MCF 10A (cell line): ENCODE measurements around the gene ANKRD22. TPM values are rescaled to one million over a fixed set of nuclear protein-coding genes. Genes with fewer than 3 reads are reported as not detected.

Experiments used
- BruUV-seq: library from RNA; stranded (reverse); fragments of 400-500 nt; replicated peaks from 2 replicates; lab custom pipeline; 2021; lab: Mats Ljungman, UMichigan
- CTCF ChIA-PET: fragments of 300-600 bp; sonication (Branson Sonifier 250); formaldehyde crosslinking; extraction: SDS; loops from one replicate; lab custom pipeline; 2021; ENCODE audit warnings: antibody characterized with exemption, inconsistent platforms; lab: Yijun Ruan, JAX
- POLR2A ChIA-PET: fragments of 300-600, 350-650 bp; sonication (Branson Sonifier 250); formaldehyde crosslinking; extraction: SDS; loops from one replicate; lab custom pipeline; 2020; ENCODE audit warnings: antibody characterized with exemption, inconsistent platforms; lab: Yijun Ruan, JAX
- DNase-seq: peaks from one replicate; pipeline ENCODE4 v3.0.0-alpha.2; 2018; ENCODE audit not compliant: unreplicated experiment
- H3K27ac Mint-ChIP-seq: one replicate; pipeline ENCODE4 v1.8.0; 2022; ENCODE audit warnings: mild to moderate bottlenecking, low read depth, mixed read lengths; ENCODE audit not compliant: unreplicated experiment
- H3K27me3 Mint-ChIP-seq: one replicate; pipeline ENCODE4 v1.8.0; 2022; ENCODE audit warnings: mixed read lengths; ENCODE audit not compliant: insufficient read depth, unreplicated experiment
- H3K36me3 Mint-ChIP-seq: one replicate; pipeline ENCODE4 v1.8.0; 2022; ENCODE audit warnings: mild to moderate bottlenecking, moderate library complexity, mixed read lengths; ENCODE audit not compliant: insufficient read depth, unreplicated experiment
- H3K4me1 Mint-ChIP-seq: one replicate; pipeline ENCODE4 v1.8.0; 2022; ENCODE audit warnings: mixed read lengths; ENCODE audit not compliant: insufficient read depth, unreplicated experiment
- H3K4me3 Mint-ChIP-seq: one replicate; pipeline ENCODE4 v1.8.0; 2022; ENCODE audit warnings: mild to moderate bottlenecking, moderate library complexity, mixed read lengths; ENCODE audit not compliant: unreplicated experiment
- H3K9me3 Mint-ChIP-seq: one replicate; pipeline ENCODE4 v1.8.0; 2022; ENCODE audit warnings: mixed read lengths; ENCODE audit not compliant: unreplicated experiment
- intact Hi-C: fragments of 100-400 bp; cut with micrococcal nuclease; formaldehyde crosslinking; loops from 2 replicates; pipeline ENCODE4 v1.14.1; 2022
- total RNA-seq: library from RNA; stranded (reverse); gene quantifications from 2 replicates; pipeline ENCODE4 v1.2.3, GENCODE V29; 2022
- TF ChIP-seq, protein P1 (sequence below): fragments of 200-600 bp; IDR thresholded peaks from one replicate; pipeline ENCODE4 v1.8.0; 2022; ENCODE audit warnings: antibody characterized with exemption, mild to moderate bottlenecking; ENCODE audit not compliant: unreplicated experiment

The ANKRD22 gene
- total RNA-seq, 1 experiment from 2014 or later, result 0.26 TPM

DNA sequence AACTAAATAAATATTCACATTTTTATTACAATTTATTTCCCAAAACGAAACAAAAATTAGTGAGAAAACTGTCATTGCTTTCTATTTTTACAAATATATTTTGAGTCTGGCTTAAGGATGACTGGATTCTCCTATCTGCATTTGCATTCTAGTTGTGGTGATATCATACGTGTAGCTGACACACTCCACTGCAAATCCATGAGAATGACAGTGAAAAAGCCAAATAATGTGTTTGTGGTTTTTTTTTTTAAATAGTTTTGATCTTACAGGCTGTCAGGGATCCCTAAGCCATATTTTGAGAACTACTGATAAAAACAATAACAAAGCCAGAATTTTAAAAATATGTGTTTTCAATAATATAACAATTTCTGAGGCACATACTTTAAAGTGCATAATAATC, 22.6 kb upstream of the ANKRD22 start:
- ChIA-PET CTCF (interaction anchor here (0.6 to 2.0 kb wide), 4 partner anchors 37 to 114 kb away, joined by 3 to 10 read pairs (median 4); no protein-coding TSS in a partner anchor), POLR2A (interaction anchor here (0.8 kb wide), 1 partner anchor 21 kb away, joined by 3 read pairs; no protein-coding TSS in a partner anchor)
- no TSS peak for BruUV-seq
- intact Hi-C loops, result no loop called here
- Mint-ChIP-seq H3K9me3 (no peaks in the 10 kb centered on the region), H3K27me3 (no peaks in the 10 kb centered on the region), H3K4me3 (no peak overlapping the region), H3K36me3 (no peaks in the 10 kb centered on the region), H3K27ac (no peak overlapping the region), H3K4me1 (peaks cover under 1% of the 10 kb centered on the region)
- TF ChIP-seq, protein P1, sequence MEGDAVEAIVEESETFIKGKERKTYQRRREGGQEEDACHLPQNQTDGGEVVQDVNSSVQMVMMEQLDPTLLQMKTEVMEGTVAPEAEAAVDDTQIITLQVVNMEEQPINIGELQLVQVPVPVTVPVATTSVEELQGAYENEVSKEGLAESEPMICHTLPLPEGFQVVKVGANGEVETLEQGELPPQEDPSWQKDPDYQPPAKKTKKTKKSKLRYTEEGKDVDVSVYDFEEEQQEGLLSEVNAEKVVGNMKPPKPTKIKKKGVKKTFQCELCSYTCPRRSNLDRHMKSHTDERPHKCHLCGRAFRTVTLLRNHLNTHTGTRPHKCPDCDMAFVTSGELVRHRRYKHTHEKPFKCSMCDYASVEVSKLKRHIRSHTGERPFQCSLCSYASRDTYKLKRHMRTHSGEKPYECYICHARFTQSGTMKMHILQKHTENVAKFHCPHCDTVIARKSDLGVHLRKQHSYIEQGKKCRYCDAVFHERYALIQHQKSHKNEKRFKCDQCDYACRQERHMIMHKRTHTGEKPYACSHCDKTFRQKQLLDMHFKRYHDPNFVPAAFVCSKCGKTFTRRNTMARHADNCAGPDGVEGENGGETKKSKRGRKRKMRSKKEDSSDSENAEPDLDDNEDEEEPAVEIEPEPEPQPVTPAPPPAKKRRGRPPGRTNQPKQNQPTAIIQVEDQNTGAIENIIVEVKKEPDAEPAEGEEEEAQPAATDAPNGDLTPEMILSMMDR, result no peak
- DNase-seq, result no peak

DNA sequence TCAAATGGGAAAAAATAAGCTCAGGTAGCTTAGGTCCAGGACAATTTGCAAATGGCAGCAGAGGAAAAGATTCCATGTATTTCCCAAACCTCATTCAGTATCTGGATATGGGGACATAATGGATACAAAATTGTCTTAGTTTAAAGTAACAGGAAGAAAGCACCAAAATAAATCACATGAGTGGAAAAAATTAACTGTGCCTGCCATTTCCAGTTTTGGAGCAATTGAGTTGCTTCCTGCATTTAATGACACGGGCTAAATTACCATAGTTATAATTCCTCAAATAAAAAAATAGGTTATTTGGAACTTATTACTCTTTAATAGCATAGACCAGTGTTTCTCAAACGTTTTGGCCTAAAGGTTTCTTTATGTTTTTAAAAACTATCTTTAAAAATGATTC, 22.1 kb upstream of the ANKRD22 start:
- intact Hi-C loops, result no loop called here
- Mint-ChIP-seq H3K9me3 (no peaks in the 10 kb centered on the region), H3K4me1 (no peaks in the 10 kb centered on the region), H3K27me3 (no peaks in the 10 kb centered on the region), H3K4me3 (no peak overlapping the region), H3K36me3 (no peaks in the 10 kb centered on the region), H3K27ac (no peak overlapping the region)
- ChIA-PET CTCF (interaction anchor here (0.6 to 2.0 kb wide), 5 partner anchors 37 to 306 kb away, joined by 3 to 10 read pairs (median 3); no protein-coding TSS in a partner anchor), POLR2A (interaction anchor here (0.6 to 0.8 kb wide), 3 partner anchors 21 to 927 kb away, joined by 3 read pairs; partner anchors contain the start of gene IFIT3)
- no TSS peak for BruUV-seq
- TF ChIP-seq, protein P1, result no peak
- DNase-seq, result no peak

DNA sequence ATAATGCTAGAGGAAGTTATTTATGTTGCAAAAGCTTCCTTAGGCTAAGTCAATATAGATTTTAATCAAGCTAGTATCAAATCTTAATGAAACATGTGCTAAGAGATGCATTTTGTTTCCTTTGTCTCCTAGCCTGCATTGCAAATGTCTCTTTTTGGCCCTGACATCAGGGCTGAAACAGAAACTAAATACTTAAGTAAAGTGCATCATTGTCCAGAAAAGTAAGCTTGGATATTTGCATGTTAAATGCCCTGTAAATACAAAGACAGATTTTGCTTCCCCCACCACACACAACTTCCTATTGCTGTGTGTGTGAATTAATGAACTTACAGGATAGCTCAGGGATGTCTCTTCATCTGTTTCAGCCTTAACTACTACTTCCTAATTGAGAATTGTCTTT, 18.4 kb upstream of the ANKRD22 start:
- Mint-ChIP-seq H3K4me1 (peaks cover 4% of the 10 kb centered on the region), H3K4me3 (no peak overlapping the region), H3K36me3 (no peaks in the 10 kb centered on the region), H3K27ac (no peak overlapping the region), H3K9me3 (no peaks in the 10 kb centered on the region), H3K27me3 (no peaks in the 10 kb centered on the region)
- no peak for DNase-seq
- intact Hi-C loops, result no loop called here
- no TSS peak for BruUV-seq
- POLR2A ChIA-PET, result interaction anchor here (0.7 to 1.4 kb wide), 3 partner anchors 10 to 13 kb away, joined by 3 to 4 read pairs (median 3); partner anchors contain the start of gene STAMBPL1
- TF ChIP-seq, protein P1, result no peak
- CTCF ChIA-PET, result interaction anchor here (0.6 to 1.3 kb wide), 5 partner anchors 15 to 64 kb away, joined by 3 to 9 read pairs (median 3); no protein-coding TSS in a partner anchor

DNA sequence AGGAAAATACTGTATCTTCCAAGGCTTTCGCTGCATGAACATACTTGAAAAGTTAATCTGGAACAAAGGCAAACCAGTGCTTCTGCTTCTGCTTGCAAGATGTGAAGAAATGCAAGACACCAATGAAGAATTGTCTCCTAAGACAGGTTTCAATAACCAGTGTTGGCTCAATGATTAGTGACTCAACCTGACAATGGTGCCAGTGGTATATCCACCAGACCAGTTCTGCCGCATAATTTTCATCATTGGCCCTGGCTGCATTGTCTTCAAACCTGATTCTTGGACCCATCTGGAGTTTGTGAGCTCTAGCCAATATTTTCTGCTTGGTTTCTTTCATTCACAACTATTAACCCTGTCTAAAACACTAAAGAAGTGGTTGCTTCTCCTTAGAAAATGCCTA, 14.8 kb upstream of the ANKRD22 start:
- Mint-ChIP-seq H3K4me3 (no peak overlapping the region), H3K9me3 (no peaks in the 10 kb centered on the region), H3K27ac (no peak overlapping the region), H3K4me1 (peaks cover 4% of the 10 kb centered on the region), H3K27me3 (no peaks in the 10 kb centered on the region), H3K36me3 (no peaks in the 10 kb centered on the region)
- intact Hi-C loops, result loop anchor here (5.0 kb wide), 1 partner anchor 299 kb away; no protein-coding TSS in a partner anchor
- CTCF ChIA-PET, result interaction anchor here (6.3 kb wide), 1 partner anchor 30 kb away, joined by 69 read pairs; no protein-coding TSS in a partner anchor
- POLR2A ChIA-PET, result no interaction called here
- TF ChIP-seq, protein P1, result no peak
- no peak for DNase-seq
- BruUV-seq, result no TSS peak
